ENCODE results near the gene PIGL.

DNA sequence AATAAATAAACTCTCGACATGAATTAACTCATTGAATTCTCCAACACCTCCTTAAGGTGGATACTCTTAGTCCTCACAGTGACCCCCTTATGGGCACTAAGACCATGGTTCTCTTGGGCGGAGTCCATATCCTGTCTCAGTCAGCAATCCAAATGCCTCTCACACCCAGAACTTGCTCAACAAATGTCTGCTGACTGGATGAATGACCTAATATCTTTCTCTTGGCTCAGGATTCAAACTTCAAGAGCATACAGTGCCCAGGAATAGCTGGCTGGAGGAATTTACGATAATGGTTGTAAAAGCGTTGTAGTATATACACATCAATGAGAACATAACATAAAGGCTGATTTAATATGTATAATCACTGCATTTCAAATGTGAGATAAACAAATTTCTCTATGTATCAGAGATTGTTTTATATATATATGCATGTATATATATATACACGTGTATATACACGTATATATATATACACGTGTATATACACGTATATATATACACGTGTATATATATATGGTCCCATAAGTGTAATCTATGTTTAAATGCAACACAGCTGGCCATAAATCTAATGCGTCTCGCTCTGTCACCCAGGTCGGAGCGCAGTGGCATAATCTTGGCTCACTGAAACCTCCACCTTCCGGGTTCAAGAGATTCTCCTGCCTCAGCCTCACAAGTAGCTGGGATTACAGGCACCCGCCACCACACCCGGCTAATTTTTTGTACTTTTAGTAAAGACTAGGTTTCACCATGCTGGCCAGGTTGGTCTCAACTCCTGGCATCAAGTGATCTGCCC, 157.3 kb downstream of the PIGL start:
- TF ChIP-seq, protein P1, sequence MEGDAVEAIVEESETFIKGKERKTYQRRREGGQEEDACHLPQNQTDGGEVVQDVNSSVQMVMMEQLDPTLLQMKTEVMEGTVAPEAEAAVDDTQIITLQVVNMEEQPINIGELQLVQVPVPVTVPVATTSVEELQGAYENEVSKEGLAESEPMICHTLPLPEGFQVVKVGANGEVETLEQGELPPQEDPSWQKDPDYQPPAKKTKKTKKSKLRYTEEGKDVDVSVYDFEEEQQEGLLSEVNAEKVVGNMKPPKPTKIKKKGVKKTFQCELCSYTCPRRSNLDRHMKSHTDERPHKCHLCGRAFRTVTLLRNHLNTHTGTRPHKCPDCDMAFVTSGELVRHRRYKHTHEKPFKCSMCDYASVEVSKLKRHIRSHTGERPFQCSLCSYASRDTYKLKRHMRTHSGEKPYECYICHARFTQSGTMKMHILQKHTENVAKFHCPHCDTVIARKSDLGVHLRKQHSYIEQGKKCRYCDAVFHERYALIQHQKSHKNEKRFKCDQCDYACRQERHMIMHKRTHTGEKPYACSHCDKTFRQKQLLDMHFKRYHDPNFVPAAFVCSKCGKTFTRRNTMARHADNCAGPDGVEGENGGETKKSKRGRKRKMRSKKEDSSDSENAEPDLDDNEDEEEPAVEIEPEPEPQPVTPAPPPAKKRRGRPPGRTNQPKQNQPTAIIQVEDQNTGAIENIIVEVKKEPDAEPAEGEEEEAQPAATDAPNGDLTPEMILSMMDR (IDR thresholded peaks at IDR 0.05): no peak
- TF ChIP-seq POLR2A (IDR thresholded peaks at IDR 0.05): no peak

Data from uterus (tissue), 2 donors.